GM18502 (cell line): Measurements from ENCODE around the gene UIMC1.

Experiments
- ATAC-seq: cut with Tn5 transposase; IDR thresholded peaks from one replicate; pipeline ENCODE4 v1.9.1; 2021; ENCODE audit warnings: mild to moderate bottlenecking; ENCODE audit not compliant: unreplicated experiment, poor library complexity

The UIMC1 gene

DNA sequence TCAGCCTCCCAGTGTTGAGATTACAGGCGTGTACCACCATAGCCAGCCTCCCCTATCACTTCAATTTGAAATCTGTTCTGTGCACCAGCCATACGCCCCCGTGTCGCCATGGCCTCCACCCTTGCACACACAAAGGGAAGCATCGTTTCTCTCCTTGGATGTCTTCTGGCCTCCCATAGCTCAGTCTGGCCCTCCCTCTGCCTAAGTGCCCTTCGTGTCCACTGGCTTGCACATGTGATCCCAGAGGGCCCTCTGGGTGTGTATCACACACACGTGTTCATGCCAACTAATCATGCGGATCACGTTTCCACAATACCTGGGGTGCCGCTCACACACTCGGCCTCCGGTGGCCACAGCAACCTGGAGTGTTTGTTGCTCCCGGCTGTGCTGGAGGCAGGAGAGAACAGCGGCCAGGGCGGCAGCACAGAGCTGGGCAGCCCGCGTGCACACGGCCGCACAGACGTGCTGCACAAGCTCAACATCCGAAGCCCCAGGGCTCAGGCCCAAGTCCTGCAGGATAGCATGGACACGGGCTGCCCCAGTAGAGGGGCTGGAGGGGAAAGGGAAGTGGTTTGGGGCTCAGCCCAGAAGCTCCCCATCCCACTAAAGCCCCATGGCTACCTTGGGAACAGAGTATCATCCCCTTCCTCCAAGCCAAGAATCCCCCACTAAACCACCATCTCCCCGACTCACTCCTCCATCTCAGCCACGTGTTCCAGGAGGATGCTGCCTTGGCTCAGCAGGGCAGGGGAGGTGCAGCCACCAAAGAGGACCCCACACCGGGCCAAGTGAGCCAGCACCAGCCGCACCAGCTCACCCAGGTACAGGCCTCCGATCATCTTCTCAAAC lies 118.3 kb downstream of the UIMC1 start:
- ATAC-seq, result no peak

DNA sequence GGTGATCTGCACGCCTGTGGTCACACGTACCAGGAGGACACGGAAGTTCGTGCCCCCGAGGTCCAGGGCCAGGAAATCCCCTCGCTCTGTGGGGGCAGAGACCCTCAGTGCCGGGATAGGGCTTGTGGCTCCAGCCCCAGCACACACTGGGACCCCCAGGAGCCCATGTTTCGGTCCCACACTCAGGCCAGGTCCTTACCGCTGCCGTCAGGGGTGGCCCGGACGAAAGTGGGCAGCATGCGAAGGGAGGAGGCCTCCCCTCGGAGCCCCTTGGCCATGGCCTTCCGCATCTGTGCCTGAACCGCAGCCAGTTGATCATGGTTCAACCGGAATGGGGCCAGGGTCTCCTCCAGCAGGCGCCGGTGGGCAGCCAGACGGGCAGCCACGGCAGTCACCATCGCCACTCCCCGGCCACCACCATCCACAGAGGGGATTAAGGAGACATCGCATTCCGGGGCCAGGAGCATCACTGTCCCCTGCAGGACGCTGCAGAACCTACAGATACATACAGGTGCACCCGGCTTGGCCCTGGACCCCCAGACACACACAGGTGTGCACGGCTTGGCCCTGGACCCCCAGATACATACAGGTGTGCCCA lies 119.2 kb downstream of the UIMC1 start:
- ATAC-seq, result no peak

DNA sequence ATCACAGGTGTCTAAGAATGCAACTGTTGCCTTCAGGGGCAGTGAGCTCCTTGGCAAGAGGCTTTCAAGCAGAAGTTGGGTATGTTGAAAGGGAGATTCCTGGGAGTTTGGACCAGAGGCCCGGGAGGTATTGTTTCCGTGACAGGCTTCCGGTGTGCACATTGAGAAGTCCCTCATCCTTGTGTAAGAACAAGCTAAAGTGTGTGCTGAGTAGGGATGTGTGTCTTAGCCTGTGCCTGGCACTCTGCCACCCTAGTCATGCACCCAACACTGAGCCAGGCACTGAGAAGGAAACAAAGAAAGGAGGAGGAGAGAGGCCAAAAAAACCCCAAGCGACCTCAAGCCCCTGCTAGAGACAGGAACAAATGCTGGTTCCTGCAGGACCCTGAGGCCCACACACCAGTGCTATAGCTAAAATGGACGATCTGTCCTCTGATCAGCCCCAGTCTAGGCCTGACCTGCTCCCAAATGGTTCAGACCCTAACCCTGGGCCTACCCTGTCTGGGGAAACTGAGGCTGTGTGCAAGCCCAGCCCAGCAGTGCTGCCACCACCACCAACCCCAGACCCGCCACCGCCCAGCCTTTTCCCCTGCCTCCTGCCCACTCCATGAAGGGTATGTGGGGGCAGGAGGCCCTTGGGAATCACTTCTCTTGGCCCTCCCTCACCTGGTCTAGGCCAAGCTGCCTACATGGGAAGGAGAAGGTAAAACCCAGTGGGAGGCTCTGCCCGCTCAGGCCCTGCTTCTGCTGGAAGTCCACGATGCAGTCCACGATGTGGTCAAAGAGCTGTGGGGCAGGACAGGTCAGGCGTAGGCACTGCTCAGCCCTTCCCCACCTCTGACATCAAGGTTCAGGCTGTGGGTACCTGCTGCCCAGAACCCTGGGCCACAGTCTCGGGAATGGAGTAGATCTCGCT lies 120.0 kb downstream of the UIMC1 start:
- no peak for ATAC-seq

DNA sequence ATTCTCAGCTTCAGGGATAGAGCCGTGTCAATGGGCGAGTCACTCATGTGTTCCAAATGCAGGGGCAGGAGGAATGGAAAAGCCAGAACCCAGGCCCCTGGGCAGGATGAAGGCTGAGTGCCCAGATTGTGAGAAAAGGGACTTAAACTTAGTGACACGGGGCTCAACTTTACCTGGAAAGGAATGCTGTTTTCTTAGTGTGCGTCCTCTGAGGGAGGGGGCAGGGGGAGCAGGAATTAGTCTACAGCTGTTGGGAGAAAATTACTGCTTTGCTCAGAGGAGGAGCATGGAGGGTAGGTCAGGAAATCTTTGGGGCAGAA lies 122.0 kb downstream of the UIMC1 start:
- ATAC-seq, result no peak

DNA sequence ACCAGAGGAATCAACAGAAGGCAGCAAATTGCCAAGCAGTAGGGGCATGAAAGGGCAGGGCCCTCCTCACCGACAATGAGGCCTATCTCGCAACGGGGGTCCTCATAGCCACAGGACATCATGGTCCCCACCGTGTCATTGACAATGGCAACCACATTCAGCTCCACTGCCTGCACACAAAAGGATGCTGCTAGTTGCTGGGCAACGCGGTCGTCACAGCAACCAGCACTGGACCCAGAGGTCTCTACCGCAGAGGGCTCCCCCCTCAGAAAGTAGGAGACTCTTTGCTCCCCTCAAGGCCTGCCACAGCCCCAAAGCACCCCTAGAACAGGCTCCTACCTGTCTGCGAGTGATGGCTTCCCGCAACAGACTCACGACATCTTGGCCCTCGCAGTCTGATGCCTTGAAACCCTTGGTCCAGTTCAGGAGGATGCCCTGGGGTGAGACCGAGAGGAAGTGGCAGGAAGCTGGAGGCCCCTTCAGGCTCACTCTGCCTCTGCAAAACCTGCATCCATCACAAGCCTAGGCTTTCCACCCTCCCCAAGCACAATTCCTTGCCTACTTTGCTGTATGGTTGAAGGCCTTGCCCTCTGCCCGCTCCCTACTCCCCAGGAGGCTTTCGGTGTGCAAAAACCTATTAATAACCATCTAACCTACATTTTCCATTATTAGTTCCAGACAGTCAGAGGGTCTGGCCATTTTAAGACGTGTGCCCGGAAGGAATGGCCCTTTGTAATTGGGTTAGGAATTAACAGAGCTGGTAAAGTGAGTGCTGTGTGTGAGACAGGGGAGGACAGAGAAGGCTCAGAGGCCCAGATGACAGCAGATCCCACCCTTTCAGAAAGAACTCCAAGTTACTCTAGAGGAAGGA lies 122.6 kb downstream of the UIMC1 start:
- ATAC-seq, result no peak

DNA sequence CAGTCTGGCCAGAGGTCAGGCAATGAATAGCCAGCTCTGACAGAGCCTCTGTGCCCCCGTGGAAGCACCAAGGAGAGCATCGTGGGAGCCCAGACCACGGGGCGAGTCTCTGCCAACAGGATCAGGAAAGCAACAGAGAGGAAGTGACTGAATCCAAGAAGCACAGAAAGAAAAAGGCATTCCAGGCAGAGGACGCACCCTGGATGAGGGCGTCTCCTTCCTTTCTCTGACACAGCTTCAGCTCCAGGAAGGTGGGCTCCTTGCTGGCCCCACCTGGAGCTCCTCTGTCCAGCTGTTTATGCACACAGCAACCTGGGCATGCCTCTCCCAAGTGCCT lies 124.0 kb downstream of the UIMC1 start:
- no peak for ATAC-seq

DNA sequence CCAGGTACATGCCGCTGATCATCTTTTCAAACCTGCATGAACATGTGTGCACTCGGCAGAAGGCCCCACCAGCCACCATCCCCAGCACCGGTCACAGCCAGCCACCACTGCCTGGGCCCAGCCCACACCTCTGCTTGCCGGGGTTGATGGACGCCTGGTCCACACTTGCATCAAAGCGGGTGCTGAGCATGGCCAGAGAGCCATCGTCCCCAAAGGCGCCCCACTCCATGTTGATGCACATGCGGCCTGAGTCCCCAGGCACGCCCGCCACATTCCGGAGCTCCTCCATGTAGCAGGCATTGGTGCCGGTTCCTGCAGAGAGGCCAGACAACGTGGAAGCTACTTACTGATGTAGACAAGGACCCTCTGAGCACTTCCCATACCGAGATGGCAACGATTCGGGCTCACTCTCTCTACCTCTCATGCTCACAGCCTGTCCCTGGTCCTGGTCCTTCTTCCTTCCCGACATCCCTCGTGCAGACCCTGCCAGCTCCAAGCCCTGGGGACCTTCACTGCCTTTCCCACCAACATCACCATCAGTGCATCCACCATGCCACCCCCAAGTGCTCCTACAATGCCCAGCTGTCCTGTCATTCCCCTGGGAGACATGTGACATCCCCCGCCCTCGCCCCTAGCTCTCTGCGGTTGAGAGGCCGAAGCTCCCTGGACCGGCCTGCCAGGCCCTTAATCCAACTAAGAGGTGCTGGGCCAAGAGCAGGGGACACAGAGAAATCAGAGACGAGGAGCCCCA lies 124.6 kb downstream of the UIMC1 start:
- no peak for ATAC-seq

DNA sequence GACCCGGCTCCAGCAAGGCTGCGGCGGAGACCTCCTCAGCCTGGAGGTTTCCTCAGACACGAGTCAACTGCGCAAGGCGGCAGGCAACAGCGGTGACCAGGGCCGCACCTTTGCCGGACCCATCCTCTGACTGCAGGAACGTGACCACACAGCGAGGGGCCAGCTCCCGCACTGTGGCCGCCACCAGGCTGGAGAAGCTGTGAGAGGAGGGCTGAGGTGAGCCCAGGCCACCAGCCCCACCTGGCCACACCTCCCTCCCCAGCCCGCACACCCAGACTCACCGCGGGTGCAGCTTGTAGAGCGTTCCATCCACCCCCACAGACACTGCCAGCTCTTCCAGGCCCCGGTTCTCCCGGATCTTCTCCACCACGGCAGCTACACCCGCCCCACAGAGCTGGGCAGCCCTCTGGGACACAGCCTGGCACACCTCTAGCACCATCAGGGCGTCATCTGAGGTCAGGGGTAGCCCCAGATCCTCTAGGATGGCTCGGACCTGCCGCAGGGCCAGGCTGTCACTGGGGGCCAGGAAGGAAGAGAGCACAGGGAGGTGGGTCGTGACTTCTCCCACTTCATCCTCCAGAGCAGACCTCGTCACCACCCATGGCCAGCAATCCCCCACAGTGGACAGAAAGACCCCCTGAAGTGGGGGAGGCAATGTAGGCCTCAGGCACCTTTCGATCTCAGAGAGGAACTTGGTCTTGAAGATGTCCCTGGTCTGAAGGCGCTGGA lies 125.4 kb downstream of the UIMC1 start:
- no peak for ATAC-seq

DNA sequence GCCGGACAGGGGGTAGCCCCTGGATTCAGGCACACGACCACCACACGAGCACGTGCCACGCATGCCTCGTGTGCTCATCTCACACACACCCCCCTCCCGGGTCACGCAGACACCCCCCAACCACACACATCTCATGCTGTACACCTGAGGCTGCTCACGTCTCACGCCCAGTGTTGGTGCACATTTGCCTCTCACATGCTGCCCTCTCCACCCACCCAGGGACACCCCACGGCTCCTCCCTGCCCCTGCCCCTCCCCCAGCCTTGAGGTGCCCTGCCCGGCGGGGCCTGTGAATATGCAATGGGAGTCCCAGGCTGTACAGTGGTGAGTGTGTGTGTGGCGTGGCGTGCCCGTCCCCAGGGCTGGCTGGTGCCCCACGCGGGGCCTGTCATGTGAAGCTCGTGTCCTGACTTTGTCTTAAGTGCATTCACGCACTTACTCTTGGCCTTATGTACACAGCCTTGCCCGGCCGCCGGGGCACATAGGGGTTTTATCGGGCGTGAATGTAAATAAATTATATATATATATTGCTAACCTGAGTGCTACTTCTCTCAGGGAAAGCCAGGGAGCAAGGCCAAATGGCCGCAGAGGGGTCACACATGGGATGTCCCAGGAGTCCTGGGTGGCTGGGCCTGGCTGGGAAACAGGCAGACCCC lies 126.1 kb downstream of the UIMC1 start:
- no peak for ATAC-seq

DNA sequence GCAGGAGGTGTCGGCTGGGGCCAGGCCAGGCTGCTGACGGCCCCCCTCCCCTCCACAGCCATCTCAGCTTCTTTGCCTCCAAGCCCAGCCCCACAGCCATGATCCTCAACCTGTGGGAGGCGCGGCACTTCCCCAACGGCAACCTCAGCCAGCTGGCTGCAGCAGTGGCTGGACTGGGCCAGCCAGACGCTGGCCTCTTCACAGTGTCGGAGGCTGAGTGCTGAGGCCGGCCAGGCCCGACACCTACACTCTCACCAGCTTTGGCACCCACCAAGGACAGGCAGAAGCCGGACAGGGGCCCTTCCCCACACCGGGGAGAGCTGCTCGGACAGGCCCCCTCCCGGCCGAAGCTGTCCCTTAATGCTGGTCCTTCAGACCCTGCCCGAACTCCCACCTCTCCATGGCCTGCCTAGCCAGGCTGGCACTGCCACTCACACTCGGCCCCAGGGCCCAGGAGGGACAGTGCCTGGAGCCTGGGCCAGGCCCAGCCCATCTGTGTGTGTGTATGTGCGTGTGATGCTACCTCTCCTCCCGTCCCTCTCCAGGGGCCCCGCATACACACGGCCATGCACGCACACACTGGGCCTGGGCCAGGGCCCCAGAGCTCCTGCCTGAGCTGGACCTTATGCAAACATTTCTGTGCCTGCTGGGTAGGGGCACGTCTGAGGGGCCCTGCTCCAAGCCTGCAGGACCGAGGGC lies 126.8 kb downstream of the UIMC1 start:
- ATAC-seq, result no peak

DNA sequence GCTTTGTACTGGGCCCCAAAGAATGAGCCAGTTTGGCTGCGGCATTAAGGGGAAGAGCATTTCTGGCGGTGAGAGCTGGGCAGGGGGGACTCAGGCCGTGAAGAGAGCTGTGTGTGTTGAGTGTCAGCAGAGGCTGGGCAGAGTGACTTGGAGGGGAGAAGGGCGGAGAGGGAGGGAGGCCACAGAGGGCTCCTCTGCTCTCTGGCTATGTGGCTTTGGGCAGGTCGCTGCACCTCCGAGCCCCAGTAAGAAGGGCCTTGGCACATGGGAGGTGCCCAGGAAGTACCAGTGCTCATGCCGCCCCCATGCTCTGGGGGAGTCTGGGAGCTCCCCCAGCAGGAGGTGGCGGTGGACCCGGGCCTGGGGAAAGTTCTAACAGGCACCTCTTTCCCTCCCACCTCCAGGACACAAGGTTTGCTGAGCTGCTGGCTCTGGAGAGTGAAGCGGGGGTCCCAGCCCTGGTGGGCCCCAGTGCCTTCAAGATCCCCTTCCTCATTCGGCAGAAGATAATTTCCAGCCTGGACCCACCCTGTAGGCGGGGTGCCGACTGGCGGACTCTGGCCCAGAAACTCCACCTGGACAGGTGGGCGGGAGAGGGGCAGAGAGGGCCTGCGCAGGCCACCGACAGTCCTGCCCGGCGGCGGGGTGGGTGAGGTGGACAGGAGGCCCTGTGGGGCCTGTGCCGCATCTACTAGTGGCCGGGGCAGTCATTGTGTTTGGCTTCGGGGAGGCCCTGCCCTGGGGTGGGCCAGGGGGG lies 127.5 kb downstream of the UIMC1 start:
- ATAC-seq, result no peak

DNA sequence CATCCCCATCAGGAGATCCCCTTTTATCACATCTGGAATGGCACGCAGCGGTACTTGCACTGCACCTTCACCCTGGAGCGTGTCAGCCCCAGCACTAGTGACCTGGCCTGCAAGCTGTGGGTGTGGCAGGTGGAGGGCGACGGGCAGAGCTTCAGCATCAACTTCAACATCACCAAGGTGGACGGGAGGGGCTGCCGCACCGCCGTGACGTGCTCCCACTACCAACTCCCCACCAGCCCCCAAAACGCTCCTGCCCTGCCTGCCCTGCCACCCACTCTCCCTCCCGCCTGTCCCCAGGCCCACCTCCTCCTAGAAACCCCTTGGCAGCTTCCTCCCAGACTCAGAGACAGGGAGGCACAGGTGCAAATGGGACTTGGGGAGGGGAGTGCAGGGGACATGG lies 128.1 kb downstream of the UIMC1 start:
- no peak for ATAC-seq

DNA sequence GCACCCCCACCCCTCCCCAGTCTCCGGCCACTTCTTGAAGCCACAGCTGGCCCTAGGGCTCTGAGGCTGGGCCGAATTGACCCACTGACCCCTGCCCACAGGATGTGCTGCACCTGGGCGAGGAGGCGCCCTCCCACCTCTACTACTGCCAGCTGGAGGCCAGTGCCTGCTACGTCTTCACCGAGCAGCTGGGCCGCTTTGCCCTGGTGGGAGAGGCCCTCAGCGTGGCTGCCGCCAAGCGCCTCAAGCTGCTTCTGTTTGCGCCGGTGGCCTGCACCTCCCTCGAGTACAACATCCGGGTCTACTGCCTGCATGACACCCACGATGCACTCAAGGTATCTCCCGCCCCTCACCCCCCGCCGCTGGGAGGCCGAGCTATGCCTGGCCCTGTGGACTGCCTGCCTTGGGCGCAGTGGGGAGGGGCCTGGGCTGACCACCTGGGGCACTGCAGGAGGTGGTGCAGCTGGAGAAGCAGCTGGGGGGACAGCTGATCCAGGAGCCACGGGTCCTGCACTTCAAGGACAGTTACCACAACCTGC lies 128.7 kb downstream of the UIMC1 start:
- ATAC-seq, result no peak

DNA sequence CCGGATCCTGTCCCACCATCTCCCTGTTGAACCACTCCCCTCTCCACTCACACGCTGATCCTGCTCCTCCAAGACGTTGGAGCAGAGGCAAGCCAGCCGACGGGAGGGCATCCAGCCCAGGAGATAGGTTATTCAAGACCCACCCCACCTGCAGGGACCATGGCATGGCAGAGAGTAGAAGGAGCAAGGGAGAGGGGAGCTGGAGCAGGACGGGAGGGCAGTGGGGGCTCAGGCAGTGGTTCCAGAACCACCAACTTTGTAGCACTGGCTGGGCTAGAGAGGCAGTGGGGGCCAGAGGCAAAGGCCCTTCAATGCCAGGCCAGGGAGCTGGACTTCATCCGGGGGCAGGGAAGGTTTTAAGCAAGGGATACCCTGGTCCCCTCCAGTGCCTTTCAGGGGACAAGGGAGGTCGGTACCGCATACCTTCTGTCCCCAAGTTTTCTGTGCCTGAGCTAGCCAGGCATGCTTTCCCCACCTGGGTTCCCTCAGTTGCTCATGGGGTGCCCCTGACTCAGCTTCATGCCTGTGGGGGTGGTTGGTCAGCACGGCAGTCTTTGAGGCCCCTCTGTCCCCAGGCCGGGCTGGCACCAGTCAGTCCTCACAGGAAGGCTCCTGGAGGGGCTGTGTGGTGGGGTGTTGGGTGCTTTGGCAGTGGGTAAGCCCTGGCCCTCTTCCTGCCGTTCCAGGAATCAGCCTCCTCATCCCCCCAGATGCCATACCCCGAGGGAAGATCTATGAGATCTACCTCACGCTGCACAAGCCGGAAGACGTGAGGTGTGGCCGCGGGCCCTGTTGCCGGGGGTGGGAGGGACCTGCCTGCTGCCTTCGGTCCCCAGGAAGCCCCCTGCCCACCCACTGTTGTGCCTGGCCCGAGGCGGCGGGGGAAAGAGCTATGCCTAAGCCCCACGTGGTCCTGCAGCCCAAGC lies 129.8 kb downstream of the UIMC1 start:
- no peak for ATAC-seq

DNA sequence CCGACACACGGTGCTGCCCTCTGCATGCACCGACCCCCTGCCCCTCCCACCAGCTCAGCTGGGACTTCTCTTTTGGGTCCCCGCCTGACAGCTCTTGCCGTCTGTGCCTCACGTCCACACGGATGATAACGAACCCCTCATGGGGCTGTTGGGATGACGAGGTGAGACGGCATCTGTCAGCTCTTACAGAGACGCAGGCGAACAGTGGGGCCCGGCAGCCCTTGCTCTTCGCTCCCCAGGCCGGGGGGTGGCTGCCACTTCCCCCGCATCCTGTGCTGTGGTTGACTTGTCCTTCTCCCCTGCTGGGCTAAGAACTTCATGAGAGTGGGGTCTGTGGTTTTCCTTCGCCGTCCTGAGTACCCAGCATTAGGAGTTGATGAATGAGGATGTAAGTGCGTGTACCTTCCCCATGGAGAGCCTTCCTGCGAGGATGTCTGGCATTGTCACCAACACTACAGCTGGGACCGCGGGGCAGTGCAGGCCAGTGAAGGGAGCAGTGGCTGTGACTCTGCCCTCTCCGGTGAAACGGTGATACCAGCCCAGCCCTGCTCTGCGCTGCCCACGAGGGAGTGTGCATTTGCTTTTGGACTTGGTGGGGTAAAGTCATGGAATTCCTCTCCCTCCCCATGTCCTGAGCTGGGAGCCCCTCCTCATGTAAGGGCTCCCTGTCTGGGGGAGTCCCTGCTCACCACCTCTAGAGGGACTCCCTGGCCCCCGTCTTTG lies 130.6 kb downstream of the UIMC1 start:
- no peak for ATAC-seq
